Astrocyte of the hippocampus (primary cell): ENCODE measurements around the gene NSUN7.
"Not testable (repeated sequence)": the region's sequence is repeated elsewhere in the genome, so short reads cannot be mapped to it uniquely, and the experiment has no call there.

Experiments used
- DNase-seq: peaks from one replicate; pipeline ENCODE4 v3.0.0; 2011; ENCODE audit warnings: low read depth, low spot score

Gene NSUN7

DNA sequence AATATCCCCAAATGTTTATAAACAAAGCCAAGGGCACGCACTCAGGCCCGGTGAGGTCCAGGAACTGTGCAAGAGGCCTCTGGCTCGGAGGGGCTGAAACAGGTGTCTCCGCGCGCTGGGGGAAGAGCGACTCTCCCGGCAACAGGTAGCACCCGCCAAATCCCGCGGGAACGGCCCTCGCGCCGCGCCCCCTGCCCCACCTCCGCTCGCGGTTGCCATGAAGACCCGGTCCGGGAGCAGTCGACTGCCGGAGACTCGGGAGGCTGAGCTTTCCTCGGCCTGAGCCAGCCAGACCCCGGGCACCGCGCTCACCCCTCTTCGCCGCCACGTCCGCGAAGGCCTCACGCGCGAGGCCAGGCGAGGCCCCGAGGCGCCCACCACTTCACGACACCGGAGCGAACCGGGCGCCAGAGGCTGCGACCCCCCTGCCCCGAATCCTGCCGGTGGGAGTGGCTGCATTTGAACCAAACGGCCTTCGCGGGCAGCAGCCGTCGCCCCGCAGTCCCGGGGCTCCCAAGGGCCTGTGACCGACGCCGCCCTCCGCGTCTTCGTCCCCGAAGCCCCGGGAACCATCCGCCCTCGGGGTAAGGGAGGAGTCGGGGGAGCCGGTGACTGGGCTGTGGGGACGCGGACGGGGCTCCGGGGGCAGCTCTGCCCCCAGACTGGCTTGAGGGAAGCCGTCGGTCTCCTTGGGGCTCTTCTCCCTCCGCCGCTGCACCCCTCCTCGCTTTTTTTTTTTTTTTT, at the start of gene NSUN7:
TSS of gene NSUN7 (plus strand) at position 239 of the 744 bp plus-strand sequence. CDS start 739 bp downstream, outside the sequence.
- DNase-seq = peak; percentile 82

DNA sequence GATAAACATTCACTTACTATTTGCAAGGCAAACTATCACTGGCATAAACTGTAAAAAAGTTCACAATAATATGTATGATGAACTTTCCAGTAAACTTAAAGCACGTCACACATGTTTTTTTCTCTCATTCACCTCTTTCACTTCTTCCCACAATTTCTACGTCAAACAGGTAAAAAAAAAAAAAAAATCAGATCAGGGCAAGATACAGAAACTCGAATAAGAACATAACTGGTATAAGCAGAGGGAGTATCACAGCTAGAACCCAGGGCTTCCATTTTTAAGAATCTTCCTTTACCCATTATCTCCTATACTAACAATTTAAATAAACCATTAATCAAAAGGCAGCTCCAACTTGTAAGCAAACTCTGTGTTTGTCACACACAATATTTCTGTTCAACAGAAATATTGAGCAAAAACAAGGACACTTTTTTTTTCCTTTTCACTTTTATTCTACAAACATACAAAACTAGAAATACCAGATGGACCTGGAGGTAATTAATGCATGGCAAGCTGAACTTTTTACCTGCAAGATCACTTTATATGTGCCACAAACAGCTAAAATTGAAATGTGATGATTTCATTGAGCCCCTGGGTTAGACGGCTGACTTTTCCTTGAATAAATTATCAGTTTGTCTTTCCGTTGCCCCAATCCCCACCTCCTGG, 47.5 kb upstream of the NSUN7 start:
- DNase-seq = no peak

- no peak for DNase-seq
Observed at GRCh38 chr4:40702800-40703151, 47.0 kb upstream of the NSUN7 start.

GRCh38 chr4:40704073-40704472, 45.7 kb upstream of the NSUN7 start:
- DNase-seq = no peak

DNA sequence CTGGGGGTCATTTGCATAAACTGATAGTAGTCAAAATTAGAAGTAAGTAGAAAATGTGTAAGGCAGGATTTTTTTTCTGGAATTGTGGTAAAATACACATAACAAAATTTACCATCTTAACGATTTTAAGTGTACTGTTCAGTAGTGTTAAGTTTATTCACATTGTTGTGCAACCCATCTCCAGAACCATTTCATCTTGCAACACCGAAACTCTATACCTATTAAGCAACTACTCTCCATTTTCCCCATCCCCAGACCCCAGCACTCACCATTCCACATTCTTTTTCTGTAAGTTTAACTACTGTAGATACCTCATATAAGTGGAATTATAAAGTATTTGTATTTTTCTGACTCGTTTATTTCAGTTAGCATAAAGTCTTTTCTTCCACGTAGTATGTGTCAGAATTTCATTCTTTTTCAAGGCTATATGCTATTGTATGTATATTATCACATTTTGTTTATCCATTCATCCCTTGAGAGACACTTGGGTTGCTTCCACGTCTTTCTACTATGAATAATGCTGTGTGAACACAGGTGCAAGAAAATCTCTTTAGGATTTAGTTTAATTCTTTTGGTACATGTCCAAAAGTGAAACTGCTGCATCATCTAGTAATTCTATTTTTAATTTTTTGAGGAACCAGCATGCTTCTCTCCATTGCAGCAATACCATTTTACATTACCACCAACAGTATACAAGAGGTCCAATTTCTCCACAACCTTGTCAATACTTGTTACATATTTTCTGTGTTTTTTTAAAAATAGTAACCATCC, 39.1 kb upstream of the NSUN7 start:
- DNase-seq = no peak

GRCh38 chr4:40713001-40713400, 36.8 kb upstream of the NSUN7 start:
- DNase-seq = not testable (repeated sequence)

- no peak for DNase-seq
Observed at GRCh38 chr4:40713798-40714197, 36.0 kb upstream of the NSUN7 start.

GRCh38 chr4:40718586-40718985, 31.2 kb upstream of the NSUN7 start:
- no peak for DNase-seq

GRCh38 chr4:40719008-40719623, 30.6 kb upstream of the NSUN7 start:
- peak; percentile 71 for DNase-seq

GRCh38 chr4:40720351-40720750, 29.4 kb upstream of the NSUN7 start:
- DNase-seq = no peak

DNA sequence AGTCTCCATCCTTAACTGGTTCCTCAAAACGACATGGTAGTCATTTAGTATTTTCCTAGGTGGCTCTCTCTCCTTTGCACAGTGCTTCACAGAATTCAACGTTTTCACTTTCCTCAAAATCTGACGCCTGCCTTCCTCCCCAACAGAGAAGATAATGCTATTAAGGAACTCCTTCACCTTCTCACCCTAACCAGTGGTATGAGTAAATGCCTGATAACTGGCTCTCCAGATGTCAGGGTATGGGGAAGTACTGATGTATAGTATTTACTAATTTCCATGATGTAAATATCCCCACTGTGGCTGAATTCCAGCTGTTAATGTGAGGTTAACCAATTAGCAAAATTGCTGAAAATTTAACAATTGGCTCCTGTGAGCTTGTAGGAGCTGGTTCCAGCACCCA, 28.8 kb upstream of the NSUN7 start:
- no peak for DNase-seq

DNA sequence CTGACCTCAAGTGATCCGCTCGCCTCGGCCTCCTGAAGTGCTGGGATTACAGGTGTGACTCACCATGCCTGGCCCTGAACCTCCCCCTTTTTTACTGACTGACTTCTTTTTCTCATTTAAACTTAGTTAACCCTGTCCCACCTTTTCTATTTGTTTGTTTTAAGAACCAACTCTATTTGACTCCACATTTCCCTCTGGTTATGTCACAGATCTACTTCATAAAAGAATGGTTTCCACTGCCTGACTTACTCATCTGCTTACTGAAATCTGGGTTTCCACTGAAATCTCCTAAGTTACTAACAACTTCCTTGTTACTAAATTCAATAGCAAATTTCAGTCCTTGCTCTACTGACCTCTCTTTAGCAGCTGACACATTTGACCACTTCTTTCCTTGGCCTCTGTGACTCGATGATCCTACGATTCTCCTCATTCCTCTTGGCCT, 28.0 kb upstream of the NSUN7 start:
- peak; percentile 48 for DNase-seq

- DNase-seq = no peak
Observed at GRCh38 chr4:40722576-40723161, 27.1 kb upstream of the NSUN7 start.

GRCh38 chr4:40723728-40724127, 26.0 kb upstream of the NSUN7 start:
- no peak for DNase-seq

DNA sequence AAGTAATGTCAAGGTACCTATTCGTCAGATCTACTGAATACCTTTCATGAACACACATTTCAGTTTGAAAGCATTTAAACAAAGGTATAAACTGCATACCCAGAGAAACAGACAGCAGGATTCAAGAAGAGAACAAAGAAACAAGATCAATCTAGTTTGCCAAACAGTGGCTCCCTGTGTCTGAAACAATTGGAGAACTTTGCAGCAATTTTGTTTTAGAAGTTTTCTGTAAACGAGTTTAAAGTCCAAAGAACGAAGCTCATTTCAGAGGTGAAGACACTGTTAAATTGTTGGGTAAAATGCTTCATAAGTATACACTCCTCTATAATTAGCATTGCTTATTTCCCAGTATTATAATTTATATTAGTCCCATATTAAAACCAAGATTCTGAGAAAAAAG, 21.4 kb upstream of the NSUN7 start:
- no peak for DNase-seq

GRCh38 chr4:40729555-40729954, 20.2 kb upstream of the NSUN7 start:
- no peak for DNase-seq

- no peak for DNase-seq
Observed at GRCh38 chr4:40730091-40730679, 19.6 kb upstream of the NSUN7 start.

DNA sequence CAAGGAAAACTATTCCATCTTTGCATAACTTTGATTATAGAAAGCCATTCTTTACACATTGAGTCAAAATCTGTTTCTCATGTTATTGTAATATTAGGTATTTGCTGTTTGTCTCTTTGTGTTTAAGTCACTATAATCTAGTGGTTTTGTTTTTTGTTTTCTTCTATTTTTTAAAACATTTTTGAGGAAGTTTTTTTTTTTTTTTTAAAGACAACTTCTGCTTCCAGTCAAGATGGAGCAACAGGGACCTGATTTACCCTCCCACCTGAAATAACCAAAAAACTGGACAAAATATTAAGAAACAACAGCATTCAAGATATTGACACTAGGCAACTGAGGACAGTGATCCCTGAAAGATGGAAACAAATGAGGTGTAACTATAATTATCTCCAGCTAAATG, 18.4 kb upstream of the NSUN7 start:
- no peak for DNase-seq

- DNase-seq = peak; percentile 23
Observed at GRCh38 chr4:40731792-40732245, 17.9 kb upstream of the NSUN7 start.

DNA sequence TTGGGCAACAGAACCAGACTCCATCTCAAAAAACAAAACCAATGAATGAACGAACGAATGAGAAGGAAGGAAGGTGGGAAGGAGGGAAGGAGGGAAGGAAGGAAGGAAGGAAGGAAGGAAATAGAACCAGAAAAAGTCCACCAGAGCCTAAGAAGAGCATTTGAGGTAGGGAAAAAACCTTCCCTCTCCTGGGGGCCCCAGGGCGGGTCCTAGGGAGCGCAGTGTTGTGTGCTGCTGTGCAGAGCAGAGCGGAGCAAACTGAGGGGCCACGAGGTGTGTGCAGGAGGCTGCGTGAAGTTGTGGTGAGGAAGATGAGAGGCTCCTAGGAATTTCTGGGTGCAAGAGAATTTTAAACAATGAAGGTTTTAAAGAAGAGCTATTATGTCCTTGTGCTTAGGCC, 16.0 kb upstream of the NSUN7 start:
- no peak for DNase-seq

DNA sequence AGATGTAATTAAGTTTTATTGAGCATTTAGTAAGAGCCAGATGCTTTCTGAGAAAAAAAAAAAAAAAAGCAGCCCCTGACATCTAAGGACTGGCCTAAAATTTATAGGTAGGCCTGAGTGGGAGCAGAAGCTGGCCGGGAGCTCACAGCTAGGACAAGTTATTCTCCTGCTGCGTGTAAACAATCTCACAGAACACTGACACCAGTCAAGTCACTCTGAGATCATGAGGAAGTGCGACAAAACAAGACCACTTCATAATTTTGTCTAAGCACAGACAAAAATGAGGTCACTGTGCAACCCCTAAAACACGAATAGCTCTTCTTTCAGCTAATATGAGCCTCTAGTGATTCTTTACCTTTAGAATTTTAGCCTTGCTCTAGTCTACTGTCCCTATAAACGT, 15.3 kb upstream of the NSUN7 start:
- DNase-seq = no peak
